ENCODE data around the gene CRIM1.

Gene CRIM1

GRCh38 chr2:36594849-36595248, 239.3 kb downstream of the CRIM1 start:
- no peak for TF ChIP-seq ZFX (IDR thresholded peaks at IDR 0.05)
- no peak for TF ChIP-seq CTCF (conservative IDR thresholded peaks at IDR 0.05)

GRCh38 chr2:36596397-36596796, 240.8 kb downstream of the CRIM1 start:
- H3K27ac ChIP-seq = no peak overlapping the region
- TF ChIP-seq ZFX (IDR thresholded peaks at IDR 0.05) (no peak), CTCF (conservative IDR thresholded peaks at IDR 0.05) (no peak)

More at GRCh38 chr2:36594849-36595248, 239.3 kb downstream of the CRIM1 start:
- no peak overlapping the region for H3K27ac ChIP-seq

GRCh38 chr2:36597003-36597531, 241.5 kb downstream of the CRIM1 start:
- no peak for TF ChIP-seq ZFX (IDR thresholded peaks at IDR 0.05)
- no peak for TF ChIP-seq CTCF (conservative IDR thresholded peaks at IDR 0.05)
- peak overlapping the region; percentile 90 for H3K27ac ChIP-seq

GRCh38 chr2:36597532-36598377, 242.2 kb downstream of the CRIM1 start, which contains the start of gene FEZ2:
TSS of gene FEZ2 (minus strand) at chr2:36598168. CDS start at chr2:36598142, 26 bp downstream.
- peak within 1 kb of the TSS; percentile 90 for H3K27ac ChIP-seq
- peak; percentile 57 for TF ChIP-seq ZFX (IDR thresholded peaks at IDR 0.05)
- TF ChIP-seq CTCF (conservative IDR thresholded peaks at IDR 0.05) = no peak

Data from C4-2B (cell line).